Retina (tissue), 1 donor: ENCODE measurements around the gene TSPAN18.
A peak's percentile ranks its signal among the peaks of the same experiment; 100 is the strongest.

Experiments
- DNase-seq: peaks from one replicate; pipeline ENCODE4 v3.0.0-alpha.2; 2016

TSPAN18 gene

GRCh38 chr11:44930588-44931302 is 204.0 kb downstream of the TSPAN18 start:
- no peak for DNase-seq

- DNase-seq: no peak
These were observed 204.7 kb downstream of the TSPAN18 start for GRCh38 chr11:44931466-44931865.

DNA sequence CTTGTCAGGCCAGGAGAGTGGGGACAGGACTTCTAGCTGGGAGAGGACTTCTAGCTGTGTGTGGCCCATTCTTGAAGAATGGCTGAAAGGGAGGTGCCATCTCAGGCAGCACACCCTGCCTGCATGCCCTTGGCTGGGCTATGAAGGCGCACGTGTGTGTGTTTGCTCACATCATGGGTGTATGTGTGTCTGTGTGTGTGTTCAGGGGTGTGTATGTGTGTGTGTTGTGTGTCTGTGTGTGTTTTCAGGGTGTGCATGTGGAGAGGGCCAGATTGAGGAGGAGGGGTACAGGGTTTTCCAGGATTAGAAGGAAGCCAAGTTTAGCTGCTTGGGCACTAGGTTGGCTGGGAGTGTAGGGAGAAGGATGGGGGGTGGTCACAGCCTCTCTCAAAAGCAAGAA is 207.3 kb downstream of the TSPAN18 start:
- no peak for DNase-seq

- DNase-seq: no peak
These were observed 208.0 kb downstream of the TSPAN18 start for GRCh38 chr11:44934735-44935250.

DNA sequence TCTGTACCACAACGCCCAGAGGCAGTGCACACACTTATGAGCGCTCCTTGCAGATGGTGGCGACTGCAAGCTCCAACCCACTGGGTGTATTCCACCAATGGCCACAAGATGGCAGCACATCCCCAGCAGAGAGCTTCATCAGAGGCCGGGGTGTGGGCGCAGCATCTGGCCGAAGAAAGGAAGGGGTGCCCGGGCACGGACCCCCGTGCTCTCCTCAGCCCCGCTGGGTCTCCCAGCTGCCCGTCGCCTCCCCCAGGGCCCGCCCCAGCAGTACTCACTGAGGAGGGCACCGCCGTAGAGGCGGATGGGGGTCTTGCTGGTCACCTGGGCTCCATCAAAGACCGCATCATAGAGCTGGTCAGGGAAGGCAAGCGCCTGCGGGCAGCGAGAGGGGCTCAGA is 209.8 kb downstream of the TSPAN18 start:
- DNase-seq: peak; percentile 93

GRCh38 chr11:44936951-44937543 is 210.3 kb downstream of the TSPAN18 start:
- DNase-seq: no peak

DNA sequence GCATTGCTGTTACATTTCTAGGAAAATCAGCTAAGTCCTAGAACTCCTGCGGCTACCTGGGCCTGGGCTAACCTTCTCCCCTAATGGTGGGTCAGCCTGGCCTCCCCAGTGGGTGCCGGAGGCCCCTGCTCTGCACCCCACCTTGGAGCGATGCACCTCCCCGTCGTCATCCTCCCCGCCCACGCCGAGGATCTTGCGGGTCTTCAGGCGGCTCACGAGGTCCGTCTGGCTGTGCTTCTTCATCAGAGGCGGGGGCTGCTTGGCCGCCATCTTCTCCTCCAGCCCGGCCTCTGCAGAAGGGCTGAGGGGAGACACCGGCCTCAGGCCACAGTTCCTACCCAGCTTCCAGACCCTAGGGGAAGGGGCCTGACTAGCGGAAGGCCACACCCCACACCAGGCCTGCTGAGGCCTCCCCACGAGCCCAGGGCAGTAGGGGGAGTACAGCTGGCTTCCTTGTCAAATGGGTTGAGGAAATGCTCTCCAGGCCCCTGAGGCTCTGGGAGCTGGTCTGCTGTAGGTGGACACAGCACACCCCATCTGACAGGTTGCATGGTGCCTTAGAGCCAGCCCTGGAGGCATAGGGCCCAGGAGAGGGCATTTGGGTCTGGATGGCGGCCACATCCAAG is 211.4 kb downstream of the TSPAN18 start:
- no peak for DNase-seq

DNA sequence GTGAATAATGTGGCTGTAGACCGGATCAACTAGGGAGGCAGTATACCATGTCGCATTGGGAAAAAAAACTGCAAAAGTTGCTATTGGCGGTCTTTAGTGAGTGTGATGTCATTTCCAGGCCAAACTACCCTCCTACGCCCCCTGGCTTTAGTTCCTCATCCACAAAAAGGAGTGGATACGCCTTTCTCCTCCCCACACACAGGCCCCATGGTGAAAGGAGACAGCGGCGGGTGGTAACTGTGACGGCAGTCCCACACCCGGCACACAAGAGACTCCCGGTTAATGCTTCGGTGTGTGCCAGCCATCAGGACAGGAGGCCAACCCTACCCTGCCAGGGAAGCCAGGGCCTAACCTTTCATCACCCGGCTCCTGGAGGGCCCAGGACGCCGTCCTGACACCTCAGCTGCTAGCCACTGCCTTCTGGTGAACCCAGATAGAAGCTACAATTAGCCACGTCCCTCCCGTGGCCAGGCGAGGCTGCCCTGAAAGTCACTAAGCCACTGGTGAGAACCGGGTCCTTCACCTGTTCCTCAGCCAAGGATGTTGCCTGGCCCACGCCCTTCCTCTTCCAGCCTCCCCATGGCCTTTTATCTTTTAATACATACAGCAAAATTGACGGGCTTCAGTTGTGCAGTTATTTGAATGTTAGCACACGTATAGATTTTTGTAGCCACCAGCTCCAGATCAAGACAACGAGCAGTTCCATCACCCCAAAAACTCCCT is 213.1 kb downstream of the TSPAN18 start:
- no peak for DNase-seq

GRCh38 chr11:44940404-44940803 is 213.6 kb downstream of the TSPAN18 start:
- DNase-seq: no peak

GRCh38 chr11:44940835-44941234 is 214.1 kb downstream of the TSPAN18 start:
- DNase-seq: no peak

DNA sequence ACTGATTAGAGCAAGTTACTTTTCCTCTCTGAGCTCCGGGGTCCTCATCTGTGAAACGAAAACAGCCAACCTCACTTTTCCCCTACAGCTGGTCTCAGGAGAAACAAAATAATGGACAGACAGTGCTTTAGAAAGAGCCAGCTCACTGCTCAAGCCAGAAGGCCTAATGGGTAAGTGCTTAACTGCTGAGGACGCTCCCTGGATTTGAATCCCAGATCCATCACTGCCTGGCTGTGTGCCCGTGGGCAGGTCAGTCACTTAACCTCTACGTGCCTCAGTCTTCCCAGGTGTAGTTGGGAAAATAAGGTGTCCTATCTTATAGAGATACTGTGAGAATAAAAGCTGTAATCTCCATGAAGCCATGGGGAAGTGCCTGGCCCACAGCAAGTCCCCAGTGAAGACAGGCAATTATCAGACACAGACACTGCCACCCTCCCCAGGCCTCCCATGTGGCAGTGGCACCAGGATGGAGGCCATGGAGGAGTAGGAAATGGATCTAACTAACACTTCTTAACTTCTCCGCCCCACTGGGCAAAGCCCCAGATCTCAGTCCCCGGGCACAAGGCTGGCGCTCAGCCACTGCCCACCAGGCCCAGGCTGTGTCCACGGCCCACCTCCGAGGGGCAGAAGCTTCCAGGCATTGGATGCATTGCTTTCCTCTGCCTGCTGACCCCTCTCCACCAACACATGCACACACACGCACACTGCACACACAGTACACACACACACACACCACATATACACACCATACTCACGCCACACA is 214.7 kb downstream of the TSPAN18 start:
- no peak for DNase-seq

- no peak for DNase-seq
These were observed 215.5 kb downstream of the TSPAN18 start for GRCh38 chr11:44942029-44942955.

DNA sequence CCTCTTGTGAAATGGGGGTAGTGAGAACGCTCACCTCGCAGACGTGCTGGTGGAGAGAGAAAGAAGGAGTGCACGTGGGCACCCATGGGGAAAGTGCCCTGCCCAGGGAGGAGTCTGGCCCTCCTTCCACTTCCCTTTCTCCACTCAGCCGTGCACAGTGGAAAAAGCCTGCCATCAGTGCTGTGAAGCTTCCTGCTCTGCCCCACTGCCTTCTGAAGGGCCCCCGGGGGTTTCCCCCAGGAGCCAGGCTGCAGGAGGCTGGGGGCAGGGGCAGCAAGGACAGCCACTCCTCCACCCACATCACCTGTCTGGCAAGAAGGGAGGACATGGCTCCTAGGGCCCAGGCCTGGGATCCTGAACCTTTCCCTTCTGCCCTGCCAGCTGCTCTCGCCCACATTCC is 216.4 kb downstream of the TSPAN18 start:
- DNase-seq: no peak

- no peak for DNase-seq
These were observed 216.9 kb downstream of the TSPAN18 start for GRCh38 chr11:44943696-44944095.

DNA sequence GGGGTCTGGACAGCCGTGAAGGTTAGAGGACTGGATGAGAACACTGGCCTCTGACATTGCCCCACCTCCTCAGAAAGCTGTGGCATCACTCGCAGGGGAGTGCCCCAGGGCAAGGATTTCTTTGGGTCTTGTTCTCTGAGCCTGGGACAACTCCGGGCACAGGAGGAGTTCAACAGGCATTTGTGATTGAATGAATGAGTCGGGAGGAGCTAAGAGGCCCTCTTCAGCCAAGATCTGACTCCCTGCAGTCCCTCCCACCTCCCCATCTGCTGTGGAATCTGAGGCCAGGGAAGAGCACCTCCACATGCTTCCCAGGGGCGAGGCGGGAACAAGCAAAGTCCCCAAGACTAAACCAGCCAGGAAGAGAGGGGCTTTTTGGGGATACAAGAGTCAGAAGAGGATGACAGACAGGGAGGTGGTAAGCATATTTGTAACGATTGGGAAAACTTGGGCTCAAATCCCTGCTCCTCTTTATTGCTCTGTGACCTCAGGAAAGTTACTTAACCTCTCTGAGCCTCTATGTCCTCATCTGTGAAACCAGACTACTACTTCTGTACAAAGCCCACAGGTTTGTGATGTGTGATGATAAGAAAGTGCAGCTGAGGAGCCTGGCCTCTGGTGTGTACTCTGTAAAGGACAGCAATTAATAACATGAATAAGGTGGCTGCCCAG is 217.6 kb downstream of the TSPAN18 start:
- DNase-seq: no peak

GRCh38 chr11:44944853-44945235 is 218.1 kb downstream of the TSPAN18 start:
- DNase-seq: no peak

DNA sequence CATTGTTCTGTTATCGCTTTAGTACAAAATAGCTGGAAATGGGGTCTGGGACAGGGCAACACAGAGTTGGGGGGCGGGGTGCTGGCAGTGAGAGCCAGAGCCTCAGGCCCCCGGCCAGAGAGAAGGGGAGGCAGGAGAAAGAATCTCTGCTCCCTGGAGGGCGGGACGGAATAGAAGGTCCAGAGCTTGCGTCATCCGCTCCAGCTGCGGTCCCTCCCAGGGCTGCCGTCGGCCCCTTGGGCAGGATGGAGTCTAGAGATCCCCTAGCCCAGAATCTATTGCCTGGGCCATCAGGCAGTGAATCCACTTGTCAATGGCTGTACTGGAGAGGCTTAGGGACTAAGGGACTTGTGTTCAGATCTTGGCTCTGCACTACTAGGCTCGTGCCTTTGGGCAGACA is 218.9 kb downstream of the TSPAN18 start:
- DNase-seq: no peak

GRCh38 chr11:44946263-44946662 is 219.5 kb downstream of the TSPAN18 start:
- no peak for DNase-seq

- DNase-seq: no peak
These were observed 220.4 kb downstream of the TSPAN18 start for GRCh38 chr11:44947114-44947513.

DNA sequence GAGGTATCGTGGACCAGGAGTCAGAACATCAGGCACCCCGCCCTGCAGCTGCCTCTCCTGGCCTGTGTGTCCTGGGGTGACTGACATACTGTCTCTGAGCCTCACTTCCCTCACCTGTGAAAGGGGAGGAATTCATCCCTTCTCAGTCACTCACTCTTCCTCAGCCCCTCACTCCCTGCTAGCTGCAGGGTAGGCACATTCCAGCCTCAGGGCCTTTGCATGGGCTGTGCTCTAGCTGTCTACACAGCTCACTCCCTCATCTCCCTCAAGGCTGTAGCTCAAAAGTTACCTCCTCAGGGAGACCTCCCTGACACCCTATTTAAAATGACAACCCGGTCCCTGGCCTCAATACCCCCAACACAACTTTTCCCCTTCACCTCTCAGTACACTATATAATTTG is 221.4 kb downstream of the TSPAN18 start:
- no peak for DNase-seq
